Lower leg skin (tissue), 3 donors: ENCODE results near the gene RBMX.

Experiments
- POLR2A ChIP-seq, 2 donors: fragments of 450-650 bp; IDR thresholded peaks; one replicate each; pipeline ENCODE4 v1.6.1; 2016 to 2017; ENCODE audit warnings: antibody characterized with exemption in 2 of 2, mild to moderate bottlenecking in 1 of 2, moderate library complexity in 1 of 2
- TF ChIP-seq, protein P1 (sequence below), 3 donors: fragments of 450-650 bp; IDR thresholded peaks; one replicate each; pipeline ENCODE4 v1.5.1; 2016; ENCODE audit warnings: antibody characterized with exemption in 3 of 3, mild to moderate bottlenecking in 3 of 3, moderate library complexity in 2 of 3

GRCh38 chrX:136907621-136908020 lies 27.1 kb upstream of the RBMX start:
- TF ChIP-seq POLR2A (IDR thresholded peaks at IDR 0.05), result no peak
- TF ChIP-seq, protein P1, sequence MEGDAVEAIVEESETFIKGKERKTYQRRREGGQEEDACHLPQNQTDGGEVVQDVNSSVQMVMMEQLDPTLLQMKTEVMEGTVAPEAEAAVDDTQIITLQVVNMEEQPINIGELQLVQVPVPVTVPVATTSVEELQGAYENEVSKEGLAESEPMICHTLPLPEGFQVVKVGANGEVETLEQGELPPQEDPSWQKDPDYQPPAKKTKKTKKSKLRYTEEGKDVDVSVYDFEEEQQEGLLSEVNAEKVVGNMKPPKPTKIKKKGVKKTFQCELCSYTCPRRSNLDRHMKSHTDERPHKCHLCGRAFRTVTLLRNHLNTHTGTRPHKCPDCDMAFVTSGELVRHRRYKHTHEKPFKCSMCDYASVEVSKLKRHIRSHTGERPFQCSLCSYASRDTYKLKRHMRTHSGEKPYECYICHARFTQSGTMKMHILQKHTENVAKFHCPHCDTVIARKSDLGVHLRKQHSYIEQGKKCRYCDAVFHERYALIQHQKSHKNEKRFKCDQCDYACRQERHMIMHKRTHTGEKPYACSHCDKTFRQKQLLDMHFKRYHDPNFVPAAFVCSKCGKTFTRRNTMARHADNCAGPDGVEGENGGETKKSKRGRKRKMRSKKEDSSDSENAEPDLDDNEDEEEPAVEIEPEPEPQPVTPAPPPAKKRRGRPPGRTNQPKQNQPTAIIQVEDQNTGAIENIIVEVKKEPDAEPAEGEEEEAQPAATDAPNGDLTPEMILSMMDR (IDR thresholded peaks at IDR 0.05), result no peak
